ENCODE measurements around the gene AIMP1. TPM values are rescaled to one million over a fixed set of nuclear protein-coding genes. Genes with fewer than 3 reads are reported as not detected.

Gene AIMP1
- 15.6 TPM for total RNA-seq

DNA sequence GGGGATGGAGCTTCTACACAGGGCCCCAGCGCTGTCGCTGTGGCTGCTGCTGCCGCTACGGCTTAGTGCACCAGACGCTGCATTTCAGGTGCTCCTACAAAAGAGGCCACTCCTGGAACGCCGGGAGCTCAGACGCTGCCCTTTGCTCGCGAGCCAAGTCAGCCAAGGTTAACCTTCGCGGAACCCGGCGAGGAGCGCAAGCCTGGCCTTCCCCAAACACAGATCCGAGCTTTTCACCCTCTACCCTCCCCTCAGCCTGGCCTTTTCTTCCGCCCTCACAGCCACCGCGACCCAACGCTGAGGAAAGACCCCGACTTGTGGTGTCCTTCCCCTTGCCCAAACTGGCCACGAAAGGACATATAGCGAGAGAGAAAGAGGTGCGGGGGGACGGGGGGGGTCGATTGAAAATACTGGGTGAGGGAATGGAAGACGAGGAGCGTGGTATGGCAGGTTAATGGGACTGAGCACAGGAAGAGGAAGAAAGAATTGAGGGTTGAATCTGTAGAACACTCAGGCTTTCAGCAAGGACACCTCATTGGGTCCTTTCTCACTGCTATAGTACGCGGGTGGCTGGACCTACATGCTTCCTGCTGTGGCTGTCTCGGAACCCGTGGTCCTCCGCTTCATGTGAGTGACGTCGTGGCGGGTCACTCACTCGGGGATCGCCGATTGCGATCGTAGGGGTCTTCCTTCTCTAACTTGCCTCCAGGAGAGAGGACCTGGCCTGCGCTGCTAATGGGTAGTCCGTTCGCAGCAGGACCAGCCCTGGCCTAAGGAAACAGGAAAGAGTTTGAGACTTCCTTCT, at the start of gene AIMP1, which contains the start of gene TBCK:
AIMP1 (plus strand) TSS at position 583 of the 805 bp plus-strand sequence. CDS start 8,460 bp downstream, outside the sequence.
TBCK (minus strand) TSS at position 242 of the 805 bp plus-strand sequence. CDS start 7,249 bp downstream, outside the sequence.

DNA sequence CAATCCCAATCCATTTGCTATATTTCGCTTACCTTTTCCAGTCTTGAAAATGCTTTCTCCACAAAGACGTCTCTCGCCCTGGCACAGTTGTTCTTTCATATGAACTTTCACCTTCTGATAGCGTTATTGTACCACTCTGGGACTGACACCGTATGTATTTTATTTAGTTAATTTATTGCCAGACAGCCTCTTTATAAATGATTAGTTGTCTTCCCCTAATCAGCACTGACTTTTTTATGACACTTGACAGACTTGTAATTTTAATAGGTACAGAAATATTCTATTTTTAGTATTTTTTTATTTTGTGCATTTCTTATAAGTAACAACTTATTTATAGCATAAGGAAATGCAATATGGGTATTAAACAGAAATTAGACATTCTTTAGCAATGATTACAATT, 52.3 kb downstream of the AIMP1 start, which contains the start of gene GIMD1:
GIMD1 (minus strand) TSS at position 101 of the 400 bp plus-strand sequence. CDS start 1,343 bp downstream, outside the sequence.

Other genes with a start within 250 kb of the AIMP1 start
- 75.0 TPM for gene TBCK, start 341 bp upstream of the AIMP1 start, total RNA-seq
- gene GIMD1, start 52.2 kb downstream of the AIMP1 start, total RNA-seq = not detected

Data from metanephros (tissue), 1 donor.